ENCODE results near the gene CLCA4. TPM values are rescaled to one million over a fixed set of nuclear protein-coding genes. Genes with fewer than 3 reads are reported as not detected.

Gene CLCA4
- total RNA-seq, 3 donors from 2014 or later (not counting 1 experiment from before 2014, with no cell fraction given), result not detected

GRCh38 chr1:86516335-86516734 lies 30.5 kb upstream of the CLCA4 start:
- Mint-ChIP-seq H3K27ac (no peak overlapping the region), H3K9me3 (no peaks in the 10 kb centered on the region), H3K27me3 (ENCODE audit: low read depth in 2 of 2) (peaks cover 0 to 3% of the 10 kb centered on the region in 2 donors), H3K4me1 (no peaks in the 10 kb centered on the region), H3K36me3 (no peaks in the 10 kb centered on the region), H3K4me3 (no peak overlapping the region)
- no peak for ATAC-seq
- WGBS (ENCODE audit: insufficient coverage), result 100% methylated on average over 1 of the region's 1 CpG
- H3K27me3 ChIP-seq (ENCODE audit: control insufficient read depth, insufficient read depth, low read length), result no peaks in the 10 kb centered on the region
- intact Hi-C loops (cut with micrococcal nuclease), result no loop called here
- no peak for DNase-seq
- H3K9me3 ChIP-seq (ENCODE audit: control insufficient read depth, insufficient read depth, low read length), result no peaks in the 10 kb centered on the region
- H3K4me3 ChIP-seq (ENCODE audit: low read length), result no peak overlapping the region
- TF ChIP-seq CTCF (IDR thresholded peaks at IDR 0.05), result no peak
- no peaks in the 10 kb centered on the region for H3K36me3 ChIP-seq (ENCODE audit: control insufficient read depth, insufficient read depth, low read length)
- no peaks in the 10 kb centered on the region for H3K4me1 ChIP-seq (ENCODE audit: control insufficient read depth, insufficient read depth, low read length)
- H3K27ac ChIP-seq (ENCODE audit: low read length), result no peak overlapping the region

GRCh38 chr1:86517336-86517735 lies 29.5 kb upstream of the CLCA4 start:
- no peak for TF ChIP-seq CTCF (IDR thresholded peaks at IDR 0.05)
- 88% methylated on average over 1 of the region's 1 CpG for WGBS (ENCODE audit: insufficient coverage)
- no peak overlapping the region for H3K27ac Mint-ChIP-seq
- Histone ChIP-seq H3K27me3 (ENCODE audit: control insufficient read depth, insufficient read depth, low read length) (no peaks in the 10 kb centered on the region), H3K9me3 (ENCODE audit: control insufficient read depth, insufficient read depth, low read length) (no peaks in the 10 kb centered on the region), H3K4me1 (ENCODE audit: control insufficient read depth, insufficient read depth, low read length) (no peaks in the 10 kb centered on the region), H3K4me3 (ENCODE audit: low read length) (no peak overlapping the region), H3K36me3 (ENCODE audit: control insufficient read depth, insufficient read depth, low read length) (no peaks in the 10 kb centered on the region), H3K27ac (ENCODE audit: low read length) (no peak overlapping the region)
- no peak overlapping the region for H3K4me3 Mint-ChIP-seq
- H3K9me3 Mint-ChIP-seq, result no peaks in the 10 kb centered on the region
- peaks cover 0 to 3% of the 10 kb centered on the region in 2 donors for H3K27me3 Mint-ChIP-seq (ENCODE audit: low read depth in 2 of 2)
- intact Hi-C loops (cut with micrococcal nuclease), result no loop called here
- no peak for DNase-seq
- ATAC-seq, result no peak
- no peaks in the 10 kb centered on the region for H3K36me3 Mint-ChIP-seq
- no peaks in the 10 kb centered on the region for H3K4me1 Mint-ChIP-seq

GRCh38 chr1:86520789-86521521 lies 25.9 kb upstream of the CLCA4 start:
- no peaks in the 10 kb centered on the region for H3K36me3 Mint-ChIP-seq
- H3K27ac ChIP-seq (ENCODE audit: low read length), result no peak overlapping the region
- no peaks in the 10 kb centered on the region for H3K9me3 ChIP-seq (ENCODE audit: control insufficient read depth, insufficient read depth, low read length)
- no peak overlapping the region for H3K4me3 Mint-ChIP-seq
- no peak for TF ChIP-seq CTCF (IDR thresholded peaks at IDR 0.05)
- H3K4me1 Mint-ChIP-seq, result no peaks in the 10 kb centered on the region
- no peaks in the 10 kb centered on the region for H3K4me1 ChIP-seq (ENCODE audit: control insufficient read depth, insufficient read depth, low read length)
- H3K27ac Mint-ChIP-seq, result no peak overlapping the region
- whole genome bisulfite sequencing (ENCODE audit: insufficient coverage), result 86% methylated on average over 4 of the region's 4 CpGs
- H3K36me3 ChIP-seq (ENCODE audit: control insufficient read depth, insufficient read depth, low read length), result no peaks in the 10 kb centered on the region
- no peak overlapping the region for H3K4me3 ChIP-seq (ENCODE audit: low read length)
- ATAC-seq, result no peak
- no peaks in the 10 kb centered on the region for H3K27me3 ChIP-seq (ENCODE audit: control insufficient read depth, insufficient read depth, low read length)
- peaks cover 0 to 3% of the 10 kb centered on the region in 2 donors for H3K27me3 Mint-ChIP-seq (ENCODE audit: low read depth in 2 of 2)
- no peak for DNase-seq
- no peaks in the 10 kb centered on the region for H3K9me3 Mint-ChIP-seq
- intact Hi-C loops (cut with micrococcal nuclease), result no loop called here

- H3K4me3 Mint-ChIP-seq, result no peak overlapping the region
- Histone ChIP-seq H3K4me3 (ENCODE audit: low read length) (no peak overlapping the region), H3K9me3 (ENCODE audit: control insufficient read depth, insufficient read depth, low read length) (no peaks in the 10 kb centered on the region), H3K36me3 (ENCODE audit: control insufficient read depth, insufficient read depth, low read length) (no peaks in the 10 kb centered on the region), H3K4me1 (ENCODE audit: control insufficient read depth, insufficient read depth, low read length) (no peaks in the 10 kb centered on the region), H3K27ac (ENCODE audit: low read length) (no peak overlapping the region), H3K27me3 (ENCODE audit: control insufficient read depth, insufficient read depth, low read length) (no peaks in the 10 kb centered on the region)
- no peak for TF ChIP-seq CTCF (IDR thresholded peaks at IDR 0.05)
- WGBS (ENCODE audit: insufficient coverage), result no CpG with 5 or more reads among the region's 2 CpGs
- no peaks in the 10 kb centered on the region for H3K9me3 Mint-ChIP-seq
- H3K36me3 Mint-ChIP-seq, result no peaks in the 10 kb centered on the region
- H3K27me3 Mint-ChIP-seq (ENCODE audit: low read depth in 2 of 2), result peaks cover 0 to 3% of the 10 kb centered on the region in 2 donors
- DNase-seq (no peak), ATAC-seq (no peak)
- intact Hi-C loops (cut with micrococcal nuclease), result no loop called here
- H3K27ac Mint-ChIP-seq, result no peak overlapping the region
- H3K4me1 Mint-ChIP-seq, result no peaks in the 10 kb centered on the region
Observed at GRCh38 chr1:86521522-86521891, 25.4 kb upstream of the CLCA4 start.
